ENCODE data around the gene AATF.

DNA sequence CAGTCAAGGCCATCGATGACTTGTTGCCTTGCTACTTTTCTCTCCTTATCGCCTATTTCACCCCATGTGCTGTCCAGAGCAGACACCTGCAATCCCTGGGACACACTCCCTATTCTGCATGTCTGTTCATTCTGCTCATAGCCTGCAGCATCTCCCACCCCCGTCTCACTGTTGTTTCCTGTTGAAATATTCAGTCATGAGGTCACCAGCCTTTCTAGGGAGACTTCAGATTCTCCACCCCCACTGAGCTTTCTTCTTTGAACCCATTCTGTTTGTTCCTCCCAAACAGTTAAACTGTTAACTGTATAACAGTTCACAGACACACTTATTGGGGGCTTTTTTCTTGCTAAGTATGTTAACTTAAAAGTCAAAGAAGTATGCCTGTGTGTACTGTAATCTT, 94.4 kb downstream of the AATF start:
- TF ChIP-seq, protein P1, sequence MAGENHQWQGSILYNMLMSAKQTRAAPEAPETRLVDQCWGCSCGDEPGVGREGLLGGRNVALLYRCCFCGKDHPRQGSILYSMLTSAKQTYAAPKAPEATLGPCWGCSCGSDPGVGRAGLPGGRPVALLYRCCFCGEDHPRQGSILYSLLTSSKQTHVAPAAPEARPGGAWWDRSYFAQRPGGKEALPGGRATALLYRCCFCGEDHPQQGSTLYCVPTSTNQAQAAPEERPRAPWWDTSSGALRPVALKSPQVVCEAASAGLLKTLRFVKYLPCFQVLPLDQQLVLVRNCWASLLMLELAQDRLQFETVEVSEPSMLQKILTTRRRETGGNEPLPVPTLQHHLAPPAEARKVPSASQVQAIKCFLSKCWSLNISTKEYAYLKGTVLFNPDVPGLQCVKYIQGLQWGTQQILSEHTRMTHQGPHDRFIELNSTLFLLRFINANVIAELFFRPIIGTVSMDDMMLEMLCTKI (IDR thresholded peaks at IDR 0.05; ENCODE audit: partially characterized antibody), result no peak
- TF ChIP-seq GATA2 (CRISPR knock-in tag; IDR thresholded peaks at IDR 0.05), result no peak
- no peak for TF ChIP-seq EGR1 (conservative IDR thresholded peaks at IDR 0.05)
- TF ChIP-seq, protein P2, sequence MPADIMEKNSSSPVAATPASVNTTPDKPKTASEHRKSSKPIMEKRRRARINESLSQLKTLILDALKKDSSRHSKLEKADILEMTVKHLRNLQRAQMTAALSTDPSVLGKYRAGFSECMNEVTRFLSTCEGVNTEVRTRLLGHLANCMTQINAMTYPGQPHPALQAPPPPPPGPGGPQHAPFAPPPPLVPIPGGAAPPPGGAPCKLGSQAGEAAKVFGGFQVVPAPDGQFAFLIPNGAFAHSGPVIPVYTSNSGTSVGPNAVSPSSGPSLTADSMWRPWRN (IDR thresholded peaks at IDR 0.05; ENCODE audit: low read depth), result no peak
- TF ChIP-seq, protein P3, sequence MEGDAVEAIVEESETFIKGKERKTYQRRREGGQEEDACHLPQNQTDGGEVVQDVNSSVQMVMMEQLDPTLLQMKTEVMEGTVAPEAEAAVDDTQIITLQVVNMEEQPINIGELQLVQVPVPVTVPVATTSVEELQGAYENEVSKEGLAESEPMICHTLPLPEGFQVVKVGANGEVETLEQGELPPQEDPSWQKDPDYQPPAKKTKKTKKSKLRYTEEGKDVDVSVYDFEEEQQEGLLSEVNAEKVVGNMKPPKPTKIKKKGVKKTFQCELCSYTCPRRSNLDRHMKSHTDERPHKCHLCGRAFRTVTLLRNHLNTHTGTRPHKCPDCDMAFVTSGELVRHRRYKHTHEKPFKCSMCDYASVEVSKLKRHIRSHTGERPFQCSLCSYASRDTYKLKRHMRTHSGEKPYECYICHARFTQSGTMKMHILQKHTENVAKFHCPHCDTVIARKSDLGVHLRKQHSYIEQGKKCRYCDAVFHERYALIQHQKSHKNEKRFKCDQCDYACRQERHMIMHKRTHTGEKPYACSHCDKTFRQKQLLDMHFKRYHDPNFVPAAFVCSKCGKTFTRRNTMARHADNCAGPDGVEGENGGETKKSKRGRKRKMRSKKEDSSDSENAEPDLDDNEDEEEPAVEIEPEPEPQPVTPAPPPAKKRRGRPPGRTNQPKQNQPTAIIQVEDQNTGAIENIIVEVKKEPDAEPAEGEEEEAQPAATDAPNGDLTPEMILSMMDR (IDR thresholded peaks at IDR 0.05 in 2 of 3, conservative IDR thresholded peaks at IDR 0.05 in 1 of 3; ENCODE audit: insufficient read depth in 2 of 3, low read depth in 1 of 3, low read length in 3 of 3), result no peak
- no peak for TF ChIP-seq ZNF24 (IDR thresholded peaks at IDR 0.05)
- no peak for TF ChIP-seq POLR2AphosphoS2 (IDR thresholded peaks at IDR 0.05; ENCODE audit: low read length)
- no peak for TF ChIP-seq NR2C2 (CRISPR knock-in tag; IDR thresholded peaks at IDR 0.05)
- TF ChIP-seq NR2C2 (tag; IDR thresholded peaks at IDR 0.05), result no peak
- TF ChIP-seq, protein P4, sequence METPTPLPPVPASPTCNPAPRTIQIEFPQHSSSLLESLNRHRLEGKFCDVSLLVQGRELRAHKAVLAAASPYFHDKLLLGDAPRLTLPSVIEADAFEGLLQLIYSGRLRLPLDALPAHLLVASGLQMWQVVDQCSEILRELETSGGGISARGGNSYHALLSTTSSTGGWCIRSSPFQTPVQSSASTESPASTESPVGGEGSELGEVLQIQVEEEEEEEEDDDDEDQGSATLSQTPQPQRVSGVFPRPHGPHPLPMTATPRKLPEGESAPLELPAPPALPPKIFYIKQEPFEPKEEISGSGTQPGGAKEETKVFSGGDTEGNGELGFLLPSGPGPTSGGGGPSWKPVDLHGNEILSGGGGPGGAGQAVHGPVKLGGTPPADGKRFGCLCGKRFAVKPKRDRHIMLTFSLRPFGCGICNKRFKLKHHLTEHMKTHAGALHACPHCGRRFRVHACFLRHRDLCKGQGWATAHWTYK (CRISPR knock-in tag; IDR thresholded peaks at IDR 0.05), result no peak
